Limb (tissue), 2 donors: ENCODE data around the gene RREB1.

Experiments
- DNase-seq, 2 donors: peaks; one replicate each; pipeline ENCODE4 v3.0.0-alpha.2; 2016; ENCODE audit errors: extremely low spot score in 2 of 2

RREB1 gene, protein sequence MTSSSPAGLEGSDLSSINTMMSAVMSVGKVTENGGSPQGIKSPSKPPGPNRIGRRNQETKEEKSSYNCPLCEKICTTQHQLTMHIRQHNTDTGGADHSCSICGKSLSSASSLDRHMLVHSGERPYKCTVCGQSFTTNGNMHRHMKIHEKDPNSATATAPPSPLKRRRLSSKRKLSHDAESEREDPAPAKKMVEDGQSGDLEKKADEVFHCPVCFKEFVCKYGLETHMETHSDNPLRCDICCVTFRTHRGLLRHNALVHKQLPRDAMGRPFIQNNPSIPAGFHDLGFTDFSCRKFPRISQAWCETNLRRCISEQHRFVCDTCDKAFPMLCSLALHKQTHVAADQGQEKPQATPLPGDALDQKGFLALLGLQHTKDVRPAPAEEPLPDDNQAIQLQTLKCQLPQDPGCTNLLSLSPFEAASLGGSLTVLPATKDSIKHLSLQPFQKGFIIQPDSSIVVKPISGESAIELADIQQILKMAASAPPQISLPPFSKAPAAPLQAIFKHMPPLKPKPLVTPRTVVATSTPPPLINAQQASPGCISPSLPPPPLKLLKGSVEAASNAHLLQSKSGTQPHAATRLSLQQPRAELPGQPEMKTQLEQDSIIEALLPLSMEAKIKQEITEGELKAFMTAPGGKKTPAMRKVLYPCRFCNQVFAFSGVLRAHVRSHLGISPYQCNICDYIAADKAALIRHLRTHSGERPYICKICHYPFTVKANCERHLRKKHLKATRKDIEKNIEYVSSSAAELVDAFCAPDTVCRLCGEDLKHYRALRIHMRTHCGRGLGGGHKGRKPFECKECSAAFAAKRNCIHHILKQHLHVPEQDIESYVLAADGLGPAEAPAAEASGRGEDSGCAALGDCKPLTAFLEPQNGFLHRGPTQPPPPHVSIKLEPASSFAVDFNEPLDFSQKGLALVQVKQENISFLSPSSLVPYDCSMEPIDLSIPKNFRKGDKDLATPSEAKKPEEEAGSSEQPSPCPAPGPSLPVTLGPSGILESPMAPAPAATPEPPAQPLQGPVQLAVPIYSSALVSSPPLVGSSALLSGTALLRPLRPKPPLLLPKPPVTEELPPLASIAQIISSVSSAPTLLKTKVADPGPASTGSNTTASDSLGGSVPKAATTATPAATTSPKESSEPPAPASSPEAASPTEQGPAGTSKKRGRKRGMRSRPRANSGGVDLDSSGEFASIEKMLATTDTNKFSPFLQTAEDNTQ (N-terminal part only)

GRCh38 chr6:7107578-7108195, at the start of gene RREB1:
RREB1 (plus strand) TSS chr6:7107961; CDS start chr6:7181912, 73,951 bp downstream.
- DNase-seq: peak; percentile 47 to 81

GRCh38 chr6:7058250-7058923, 49.4 kb upstream of the RREB1 start:
- no peak for DNase-seq

DNA sequence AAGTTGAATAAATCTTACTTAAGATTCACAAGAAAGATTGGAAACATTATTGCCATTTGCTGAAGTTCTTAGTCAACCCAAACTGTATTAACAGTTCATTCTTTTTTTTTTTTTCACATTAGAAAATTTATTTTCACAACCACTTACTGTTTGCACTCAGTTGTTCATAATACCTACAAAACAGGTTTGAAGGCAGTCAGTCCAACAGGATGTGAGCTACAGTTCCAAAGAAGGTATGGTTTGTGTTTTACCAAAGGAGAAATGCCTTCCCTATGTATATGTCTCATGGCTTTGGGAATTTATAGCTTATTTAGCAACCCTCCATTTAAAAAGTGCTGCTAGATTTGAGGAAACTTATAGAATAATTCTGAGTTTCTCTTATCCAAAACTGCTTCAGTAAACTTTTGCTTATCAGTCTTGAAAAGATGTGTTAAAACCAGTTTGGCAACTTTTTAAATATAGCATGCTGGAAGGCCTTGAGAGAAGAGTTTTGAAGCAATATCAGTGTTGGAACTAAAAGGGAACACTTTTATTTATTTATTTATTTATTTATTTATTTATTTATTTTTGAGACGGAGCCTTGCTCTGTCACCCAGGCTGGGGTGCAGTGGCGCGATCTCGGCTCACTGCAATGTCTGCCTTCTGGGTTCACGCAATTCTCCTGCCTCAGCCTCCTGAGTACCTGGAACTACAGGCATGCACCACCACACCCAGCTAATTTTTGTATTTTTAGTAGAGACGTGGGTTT, 46.8 kb upstream of the RREB1 start:
- no peak for DNase-seq

- no peak for DNase-seq
Measured at GRCh38 chr6:7062451-7063162, 45.2 kb upstream of the RREB1 start.

- no peak for DNase-seq
Measured at GRCh38 chr6:7067305-7067704, 40.5 kb upstream of the RREB1 start.

DNA sequence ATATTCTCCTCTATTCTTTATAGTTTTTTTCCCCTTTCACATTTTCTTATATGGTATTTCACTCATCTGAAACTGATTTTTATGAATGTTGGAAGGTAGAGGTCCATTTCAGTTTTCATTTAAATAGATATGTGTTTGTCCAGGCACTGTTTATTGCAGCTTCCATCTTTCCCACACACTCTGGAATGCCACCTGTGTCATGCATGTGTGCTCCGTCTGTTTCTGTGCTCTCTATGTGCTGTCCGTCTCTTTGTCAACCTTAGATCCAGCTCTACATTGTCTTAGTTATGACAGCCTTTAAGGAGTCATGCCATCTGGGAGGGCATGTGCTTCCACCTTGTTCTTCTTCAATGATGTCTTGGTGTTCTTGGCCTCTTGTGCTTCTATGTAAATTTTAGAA, 36.4 kb upstream of the RREB1 start:
- no peak for DNase-seq

DNA sequence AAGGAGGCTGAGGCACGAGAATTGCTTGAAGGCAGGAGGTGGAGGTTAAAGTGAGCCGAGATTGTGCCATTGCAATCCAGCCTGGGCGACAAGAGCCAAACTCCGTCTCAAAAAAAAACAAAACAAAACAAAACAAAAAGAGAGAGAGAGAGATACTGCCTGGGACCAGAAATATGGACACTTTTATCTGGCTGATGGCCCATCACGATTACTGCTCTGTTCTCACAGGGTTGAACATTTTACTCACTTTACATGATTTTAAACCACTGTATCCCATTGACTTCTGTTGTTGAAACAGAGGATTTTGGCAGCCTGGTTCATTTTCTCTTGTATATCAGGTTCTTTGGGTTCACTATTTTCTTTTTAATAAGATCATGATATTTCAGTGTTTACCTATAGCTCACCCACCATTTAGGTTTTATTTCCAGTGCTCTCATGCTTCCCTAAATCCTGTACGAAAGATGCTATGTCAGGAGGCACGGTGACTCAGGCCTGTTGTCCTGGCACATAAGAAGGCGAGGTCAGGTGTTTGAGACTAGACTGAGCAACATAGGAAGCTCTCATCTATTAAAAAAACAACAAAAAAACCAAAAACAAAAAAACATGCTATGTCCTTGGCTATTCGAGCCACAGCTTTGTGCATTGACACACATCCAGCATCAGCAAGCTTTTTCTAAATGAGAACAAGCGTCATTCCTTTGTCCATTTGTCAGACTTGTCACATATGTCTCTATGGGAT, 34.5 kb upstream of the RREB1 start:
- DNase-seq: no peak

DNA sequence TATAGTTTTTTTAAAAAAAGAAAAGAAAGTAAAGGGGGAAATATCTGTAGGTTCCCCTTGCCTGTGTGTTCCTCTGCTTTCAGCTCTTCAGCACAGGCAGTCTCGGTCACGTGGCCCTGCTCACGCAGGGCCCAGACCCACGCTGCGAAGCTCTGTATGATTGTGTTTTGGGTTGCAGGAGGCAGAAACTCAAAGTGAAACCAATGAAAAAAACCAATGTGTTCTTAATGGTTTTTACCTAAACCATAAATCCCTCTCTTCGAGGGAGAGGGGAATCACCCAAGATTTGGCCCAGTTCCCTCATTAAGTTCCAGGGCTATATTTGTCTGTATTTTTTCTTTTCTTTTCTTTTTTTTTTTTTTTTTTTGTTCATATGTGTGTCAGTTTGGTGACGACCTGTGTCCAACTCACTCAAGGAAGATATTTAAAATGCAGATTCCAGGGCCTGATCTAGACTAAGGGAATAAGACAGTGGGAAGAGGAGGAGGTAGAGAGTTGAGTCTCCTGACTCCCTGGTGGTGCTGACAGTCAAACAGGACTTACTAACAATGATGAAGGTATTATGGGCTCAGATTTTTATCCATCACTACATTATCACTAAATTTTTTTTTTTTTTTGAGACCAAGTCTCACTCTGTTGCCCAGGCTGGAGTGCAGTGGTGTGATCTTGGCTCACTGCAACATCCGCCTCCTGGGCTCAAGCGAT, 33.8 kb upstream of the RREB1 start:
- DNase-seq: no peak

- DNase-seq: no peak
Measured at GRCh38 chr6:7074870-7075269, 32.9 kb upstream of the RREB1 start.

DNA sequence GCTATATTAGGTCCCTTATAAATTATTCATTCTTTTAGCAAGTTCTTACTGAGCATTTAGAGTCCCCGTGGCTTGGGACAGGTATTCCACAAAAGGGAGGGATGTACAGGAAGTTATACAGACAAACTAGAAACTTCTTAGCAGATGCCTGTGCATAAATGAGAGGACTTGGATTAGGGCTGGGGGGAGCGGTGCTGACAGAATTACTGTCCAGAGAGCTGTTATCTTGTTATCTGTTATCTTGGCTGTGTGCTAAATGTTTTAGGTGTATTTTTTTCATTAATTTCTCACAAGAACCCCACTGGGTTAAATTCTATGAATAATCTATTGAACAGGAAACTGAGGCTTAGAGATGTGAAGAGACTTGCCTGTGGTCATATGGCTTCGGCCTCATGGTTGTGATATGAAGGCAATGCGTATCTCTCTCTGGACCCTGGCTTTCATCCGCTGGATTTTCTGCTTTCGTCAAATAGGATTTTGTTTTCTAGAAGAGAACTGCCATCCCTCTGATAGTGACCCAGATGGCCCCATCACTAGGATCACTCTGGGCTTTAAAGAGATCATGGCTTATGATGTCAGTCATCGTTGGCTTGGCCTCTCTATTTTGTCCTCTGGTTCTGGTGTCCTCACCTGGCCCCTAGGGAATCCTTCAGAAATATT, 32.3 kb upstream of the RREB1 start:
- no peak for DNase-seq

GRCh38 chr6:7077856-7078255, 29.9 kb upstream of the RREB1 start:
- DNase-seq: no peak

GRCh38 chr6:7078856-7079255, 28.9 kb upstream of the RREB1 start:
- no peak for DNase-seq

- DNase-seq: no peak
Measured at GRCh38 chr6:7080311-7080710, 27.4 kb upstream of the RREB1 start.

- DNase-seq: peak in 1 of 2 donors; percentile 52
Measured at GRCh38 chr6:7085911-7086310, 21.9 kb upstream of the RREB1 start.

- no peak for DNase-seq
Measured at GRCh38 chr6:7086488-7086887, 21.3 kb upstream of the RREB1 start.

GRCh38 chr6:7087066-7087465, 20.7 kb upstream of the RREB1 start:
- no peak for DNase-seq

DNA sequence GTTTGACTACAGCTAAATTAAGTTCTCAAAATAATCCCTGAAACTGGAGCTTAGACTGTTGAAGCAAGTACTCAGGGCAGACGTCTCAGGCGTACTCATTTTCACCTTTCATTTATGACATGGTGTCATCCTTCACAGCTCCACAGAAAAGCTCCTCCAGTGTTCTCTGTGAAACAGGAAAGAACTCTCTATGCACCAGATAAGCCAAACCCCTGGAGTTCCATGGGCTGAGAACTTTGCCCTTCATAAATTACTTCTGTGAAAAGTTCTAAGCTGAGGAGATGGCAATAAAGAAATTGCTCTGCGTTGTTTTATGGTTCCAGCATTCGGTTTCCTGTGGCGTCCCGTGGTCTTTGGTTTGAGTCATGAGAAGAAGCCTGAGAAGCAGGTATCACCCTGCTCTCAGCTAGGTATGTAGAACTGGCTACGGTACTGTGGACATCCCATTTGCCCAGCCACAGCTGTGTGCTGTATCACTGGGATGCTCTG, 20.2 kb upstream of the RREB1 start:
- no peak for DNase-seq
